ENCODE measurements around the gene ANKH.
A peak's percentile ranks its signal among the peaks of the same experiment; 100 is the strongest.

ANKH gene

GRCh38 chr5:14700478-14701436, 170.8 kb downstream of the ANKH start:
- no peaks in the 10 kb centered on the region for H3K27me3 ChIP-seq (ENCODE audit: insufficient read depth, insufficient read length)
- H3K36me3 ChIP-seq (ENCODE audit: insufficient read depth, insufficient read length, low read length): peaks cover 56% of the 10 kb centered on the region
- H3K4me1 ChIP-seq (ENCODE audit: insufficient read depth, insufficient read length): peaks cover 3% of the 10 kb centered on the region
- no peak overlapping the region for H3K4me3 ChIP-seq (ENCODE audit: insufficient read length, low read depth)
- no peak for DNase-seq (ENCODE audit: low read depth, low spot score)
- H3K9ac ChIP-seq (ENCODE audit: insufficient read length, low read depth): no peak overlapping the region
- no peak for TF ChIP-seq SUZ12 (IDR thresholded peaks at IDR 0.05; ENCODE audit: extremely low read depth, insufficient read depth, insufficient read length)
- TF ChIP-seq YY1 (IDR thresholded peaks at IDR 0.05; ENCODE audit: insufficient read depth, insufficient read length): no peak
- TF ChIP-seq ZNF274 (IDR thresholded peaks at IDR 0.05; ENCODE audit: low read depth, low read length): no peak
- no peaks in the 10 kb centered on the region for H3K9me3 ChIP-seq (ENCODE audit: insufficient read depth, low read length)

GRCh38 chr5:14699807-14700400, 171.7 kb downstream of the ANKH start:
- TF ChIP-seq ZNF274 (IDR thresholded peaks at IDR 0.05; ENCODE audit: low read depth, low read length) (no peak), YY1 (IDR thresholded peaks at IDR 0.05; ENCODE audit: insufficient read depth, insufficient read length) (no peak), SUZ12 (IDR thresholded peaks at IDR 0.05; ENCODE audit: extremely low read depth, insufficient read depth, insufficient read length) (no peak)
- no peak for DNase-seq (ENCODE audit: low read depth, low spot score)
- no peak overlapping the region for H3K9ac ChIP-seq (ENCODE audit: insufficient read length, low read depth)
- no peaks in the 10 kb centered on the region for H3K9me3 ChIP-seq (ENCODE audit: insufficient read depth, low read length)
- peaks cover 3% of the 10 kb centered on the region for H3K4me1 ChIP-seq (ENCODE audit: insufficient read depth, insufficient read length)
- no peaks in the 10 kb centered on the region for H3K27me3 ChIP-seq (ENCODE audit: insufficient read depth, insufficient read length)
- peaks cover 51% of the 10 kb centered on the region for H3K36me3 ChIP-seq (ENCODE audit: insufficient read depth, insufficient read length, low read length)
- H3K4me3 ChIP-seq (ENCODE audit: insufficient read length, low read depth): no peak overlapping the region

GRCh38 chr5:14699159-14699558, 172.4 kb downstream of the ANKH start:
- peaks cover 3% of the 10 kb centered on the region for H3K4me1 ChIP-seq (ENCODE audit: insufficient read depth, insufficient read length)
- H3K36me3 ChIP-seq (ENCODE audit: insufficient read depth, insufficient read length, low read length): peaks cover 56% of the 10 kb centered on the region
- H3K4me3 ChIP-seq (ENCODE audit: insufficient read length, low read depth): no peak overlapping the region
- no peak for TF ChIP-seq YY1 (IDR thresholded peaks at IDR 0.05; ENCODE audit: insufficient read depth, insufficient read length)
- no peak for TF ChIP-seq ZNF274 (IDR thresholded peaks at IDR 0.05; ENCODE audit: low read depth, low read length)
- TF ChIP-seq SUZ12 (IDR thresholded peaks at IDR 0.05; ENCODE audit: extremely low read depth, insufficient read depth, insufficient read length): no peak
- H3K27me3 ChIP-seq (ENCODE audit: insufficient read depth, insufficient read length): no peaks in the 10 kb centered on the region
- no peaks in the 10 kb centered on the region for H3K9me3 ChIP-seq (ENCODE audit: insufficient read depth, low read length)
- H3K9ac ChIP-seq (ENCODE audit: insufficient read length, low read depth): no peak overlapping the region
- DNase-seq (ENCODE audit: low read depth, low spot score): no peak

GRCh38 chr5:14698495-14698894, 173.1 kb downstream of the ANKH start:
- TF ChIP-seq YY1 (IDR thresholded peaks at IDR 0.05; ENCODE audit: insufficient read depth, insufficient read length) (no peak), SUZ12 (IDR thresholded peaks at IDR 0.05; ENCODE audit: extremely low read depth, insufficient read depth, insufficient read length) (no peak), ZNF274 (IDR thresholded peaks at IDR 0.05; ENCODE audit: low read depth, low read length) (no peak)
- no peak for DNase-seq (ENCODE audit: low read depth, low spot score)
- Histone ChIP-seq H3K9ac (ENCODE audit: insufficient read length, low read depth) (no peak overlapping the region), H3K4me1 (ENCODE audit: insufficient read depth, insufficient read length) (peaks cover 2% of the 10 kb centered on the region), H3K27me3 (ENCODE audit: insufficient read depth, insufficient read length) (no peaks in the 10 kb centered on the region), H3K36me3 (ENCODE audit: insufficient read depth, insufficient read length, low read length) (peaks cover 61% of the 10 kb centered on the region), H3K4me3 (ENCODE audit: insufficient read length, low read depth) (no peak overlapping the region), H3K9me3 (ENCODE audit: insufficient read depth, low read length) (no peaks in the 10 kb centered on the region)

GRCh38 chr5:14696851-14697250, 174.7 kb downstream of the ANKH start:
- Histone ChIP-seq H3K4me1 (ENCODE audit: insufficient read depth, insufficient read length) (no peaks in the 10 kb centered on the region), H3K9ac (ENCODE audit: insufficient read length, low read depth) (no peak overlapping the region), H3K9me3 (ENCODE audit: insufficient read depth, low read length) (no peaks in the 10 kb centered on the region), H3K4me3 (ENCODE audit: insufficient read length, low read depth) (no peak overlapping the region), H3K36me3 (ENCODE audit: insufficient read depth, insufficient read length, low read length) (peaks cover 67% of the 10 kb centered on the region), H3K27me3 (ENCODE audit: insufficient read depth, insufficient read length) (no peaks in the 10 kb centered on the region)
- no peak for DNase-seq (ENCODE audit: low read depth, low spot score)
- TF ChIP-seq YY1 (IDR thresholded peaks at IDR 0.05; ENCODE audit: insufficient read depth, insufficient read length): no peak
- no peak for TF ChIP-seq SUZ12 (IDR thresholded peaks at IDR 0.05; ENCODE audit: extremely low read depth, insufficient read depth, insufficient read length)
- TF ChIP-seq ZNF274 (IDR thresholded peaks at IDR 0.05; ENCODE audit: low read depth, low read length): no peak

- Histone ChIP-seq H3K9me3 (ENCODE audit: insufficient read depth, low read length) (no peaks in the 10 kb centered on the region), H3K4me1 (ENCODE audit: insufficient read depth, insufficient read length) (no peaks in the 10 kb centered on the region), H3K36me3 (ENCODE audit: insufficient read depth, insufficient read length, low read length) (peaks cover 64% of the 10 kb centered on the region), H3K4me3 (ENCODE audit: insufficient read length, low read depth) (no peak overlapping the region), H3K27me3 (ENCODE audit: insufficient read depth, insufficient read length) (no peaks in the 10 kb centered on the region), H3K9ac (ENCODE audit: insufficient read length, low read depth) (no peak overlapping the region)
- TF ChIP-seq SUZ12 (IDR thresholded peaks at IDR 0.05; ENCODE audit: extremely low read depth, insufficient read depth, insufficient read length): no peak
- TF ChIP-seq ZNF274 (IDR thresholded peaks at IDR 0.05; ENCODE audit: low read depth, low read length): no peak
- no peak for TF ChIP-seq YY1 (IDR thresholded peaks at IDR 0.05; ENCODE audit: insufficient read depth, insufficient read length)
- DNase-seq (ENCODE audit: low read depth, low spot score): peak; percentile 18
Measured at GRCh38 chr5:14696057-14696456, 175.5 kb downstream of the ANKH start.

GRCh38 chr5:14695152-14695551, 176.4 kb downstream of the ANKH start:
- TF ChIP-seq YY1 (IDR thresholded peaks at IDR 0.05; ENCODE audit: insufficient read depth, insufficient read length) (no peak), SUZ12 (IDR thresholded peaks at IDR 0.05; ENCODE audit: extremely low read depth, insufficient read depth, insufficient read length) (no peak), ZNF274 (IDR thresholded peaks at IDR 0.05; ENCODE audit: low read depth, low read length) (no peak)
- Histone ChIP-seq H3K4me3 (ENCODE audit: insufficient read length, low read depth) (no peak overlapping the region), H3K4me1 (ENCODE audit: insufficient read depth, insufficient read length) (no peaks in the 10 kb centered on the region), H3K9me3 (ENCODE audit: insufficient read depth, low read length) (no peaks in the 10 kb centered on the region; the same call in 1 of the 2 replicates), H3K36me3 (ENCODE audit: insufficient read depth, insufficient read length, low read length) (peaks cover 72% of the 10 kb centered on the region), H3K9ac (ENCODE audit: insufficient read length, low read depth) (no peak overlapping the region), H3K27me3 (ENCODE audit: insufficient read depth, insufficient read length) (no peaks in the 10 kb centered on the region)
- no peak for DNase-seq (ENCODE audit: low read depth, low spot score)
